LoVo (cell line): ENCODE results near the gene LILRA6.
"Not testable (repeated sequence)": the region's sequence is repeated elsewhere in the genome, so short reads cannot be mapped to it uniquely, and the experiment has no call there.

ENCODE experiments used
- DNase-seq: peaks from one replicate; pipeline ENCODE4 v3.0.0-alpha.2; 2016; ENCODE audit warnings: low spot score

Gene LILRA6

GRCh38 chr19:54262470-54262869, 19.9 kb upstream of the LILRA6 start:
- DNase-seq = no peak

- DNase-seq = no peak
Measured at GRCh38 chr19:54262066-54262465, 19.5 kb upstream of the LILRA6 start.

- DNase-seq = no peak
Measured at GRCh38 chr19:54257116-54257480, 14.5 kb upstream of the LILRA6 start, which contains the start of gene LILRB5. LILRB5 (minus strand) TSS chr19:54257273; CDS start chr19:54257193, 80 bp downstream.

GRCh38 chr19:54256250-54257115, 13.9 kb upstream of the LILRA6 start:
- no peak for DNase-seq

- DNase-seq = no peak
Measured at GRCh38 chr19:54255105-54255775, 12.7 kb upstream of the LILRA6 start.

GRCh38 chr19:54254195-54254906, 11.8 kb upstream of the LILRA6 start:
- no peak for DNase-seq

- DNase-seq = no peak
Measured at GRCh38 chr19:54253331-54254194, 11.0 kb upstream of the LILRA6 start.

- DNase-seq = no peak
Measured at GRCh38 chr19:54252845-54253244, 10.3 kb upstream of the LILRA6 start.

- DNase-seq = no peak
Measured at GRCh38 chr19:54252243-54252642, 9.7 kb upstream of the LILRA6 start.

GRCh38 chr19:54248016-54248601, 5.5 kb upstream of the LILRA6 start:
- no peak for DNase-seq

GRCh38 chr19:54247106-54247930, 4.7 kb upstream of the LILRA6 start:
- DNase-seq = no peak

GRCh38 chr19:54245936-54246335, 3.3 kb upstream of the LILRA6 start:
- no peak for DNase-seq

GRCh38 chr19:54243809-54244208, 1.2 kb upstream of the LILRA6 start:
- DNase-seq = not testable (repeated sequence)

- DNase-seq = not testable (repeated sequence)
Measured at GRCh38 chr19:54242234-54242633, 356 bp downstream of the LILRA6 start.

GRCh38 chr19:54240372-54241336, 1.9 kb downstream of the LILRA6 start:
- not testable (repeated sequence) for DNase-seq

GRCh38 chr19:54239491-54240371, 2.9 kb downstream of the LILRA6 start:
- not testable (repeated sequence) for DNase-seq

- DNase-seq = no peak
Measured at GRCh38 chr19:54233941-54234340, 8.6 kb downstream of the LILRA6 start.
